WERI-Rb-1 (cell line): ENCODE data around the gene TMEM161A.
"Not testable (repeated sequence)": the region's sequence is repeated elsewhere in the genome, so short reads cannot be mapped to it uniquely, and the experiment has no call there.

Experiments used
- DNase-seq: peaks from one replicate; pipeline ENCODE4 v3.0.0-alpha.2; 2020
- H3K27ac ChIP-seq: fragments of 250-450 bp; sonication (Bioruptor Pico); 2 replicates; pipeline ENCODE4 v1.5.1; 2020; ENCODE audit warnings: mild to moderate bottlenecking, moderate library complexity
- H3K27me3 ChIP-seq: fragments of 250-450 bp; sonication (Bioruptor Pico); 2 replicates; pipeline ENCODE4 v1.5.1; 2021; ENCODE audit warnings: mild to moderate bottlenecking, low read depth, moderate library complexity; ENCODE audit not compliant: insufficient read depth, severe bottlenecking
- H3K36me3 ChIP-seq: fragments of 250-450 bp; sonication (Bioruptor Pico); 2 replicates; pipeline ENCODE4 v1.5.1; 2020; ENCODE audit warnings: mild to moderate bottlenecking, moderate library complexity
- H3K4me3 ChIP-seq: 2 replicates; pipeline ENCODE4 v1.5.1; 2011; ENCODE audit warnings: low read depth, mild to moderate bottlenecking, control low read depth, low read length
- H3K9me3 ChIP-seq: fragments of 250-450 bp; sonication (Bioruptor Pico); 2 replicates; pipeline ENCODE4 v1.5.1; 2021; ENCODE audit warnings: mild to moderate bottlenecking, moderate library complexity; ENCODE audit not compliant: severe bottlenecking
- CTCF ChIP-seq: IDR thresholded peaks from 2 replicates; pipeline ENCODE4 v1.5.1; 2011; ENCODE audit warnings: low read depth, mild to moderate bottlenecking, control low read depth, inconsistent platforms, low read length

The TMEM161A gene

GRCh38 chr19:19151418-19151817, 13.1 kb upstream of the TMEM161A start:
- no peak for TF ChIP-seq CTCF
- no peak overlapping the region for H3K4me3 ChIP-seq
- no peaks in the 10 kb centered on the region for H3K9me3 ChIP-seq
- no peaks in the 10 kb centered on the region for H3K36me3 ChIP-seq
- no peak for DNase-seq
- H3K27ac ChIP-seq = no peak overlapping the region
- H3K27me3 ChIP-seq = no peaks in the 10 kb centered on the region

- H3K27me3 ChIP-seq = no peaks in the 10 kb centered on the region
- TF ChIP-seq CTCF = no peak
Measured at GRCh38 chr19:19149435-19149834, 11.2 kb upstream of the TMEM161A start.

GRCh38 chr19:19148504-19148903, 10.2 kb upstream of the TMEM161A start:
- not testable (repeated sequence) for H3K36me3 ChIP-seq, H3K4me3 ChIP-seq, H3K27me3 ChIP-seq, H3K27ac ChIP-seq, H3K9me3 ChIP-seq, DNase-seq

More at GRCh38 chr19:19149435-19149834, 11.2 kb upstream of the TMEM161A start:
- Histone ChIP-seq H3K36me3 (no peaks in the 10 kb centered on the region), H3K4me3 (no peak overlapping the region), H3K27ac (no peak overlapping the region), H3K9me3 (no peaks in the 10 kb centered on the region)
- DNase-seq = no peak

- H3K9me3 ChIP-seq = no peaks in the 10 kb centered on the region
- no peaks in the 10 kb centered on the region for H3K27me3 ChIP-seq
- no peak overlapping the region for H3K4me3 ChIP-seq
- no peak overlapping the region for H3K27ac ChIP-seq
- no peak for TF ChIP-seq CTCF
- no peaks in the 10 kb centered on the region for H3K36me3 ChIP-seq
- DNase-seq = no peak
Measured at GRCh38 chr19:19147344-19147743, 9.1 kb upstream of the TMEM161A start.

- H3K9me3 ChIP-seq = no peaks in the 10 kb centered on the region
- no peaks in the 10 kb centered on the region for H3K36me3 ChIP-seq
- H3K27ac ChIP-seq = no peak overlapping the region
- H3K4me3 ChIP-seq = no peak overlapping the region
- DNase-seq = no peak
- TF ChIP-seq CTCF = no peak
- no peaks in the 10 kb centered on the region for H3K27me3 ChIP-seq
Measured at GRCh38 chr19:19146865-19147264, 8.6 kb upstream of the TMEM161A start.

GRCh38 chr19:19145684-19146608, 7.7 kb upstream of the TMEM161A start:
- peak; percentile 81 for DNase-seq
- Histone ChIP-seq H3K36me3 (no peaks in the 10 kb centered on the region), H3K9me3 (no peaks in the 10 kb centered on the region), H3K27ac (no peak overlapping the region), H3K27me3 (no peaks in the 10 kb centered on the region), H3K4me3 (no peak overlapping the region)
- peak; percentile 94 for TF ChIP-seq CTCF
